Tibial artery (tissue), 4 donors: ENCODE data around the gene UBL5.

Experiments
- DNase-seq, 2 donors: peaks; one replicate each; pipeline ENCODE4 v3.0.0-alpha.2; 2019
- H3K27ac ChIP-seq, 2 donors: fragments of 200-600 bp; sonication (generic) in 1 of 2; 1 replicate in 1 of 2; 2 replicates in 1 of 2; pipeline ENCODE4 v1.5.1; 2018 to 2019; ENCODE audit warnings: mild to moderate bottlenecking in 1 of 2
- H3K27me3 ChIP-seq, 2 donors: fragments of 200-600 bp; sonication (generic) in 1 of 2; one replicate each; pipeline versions ENCODE4 v1.5.1 to v1.6.0; 2016 to 2019
- H3K36me3 ChIP-seq, 3 donors: fragments of 200-600 bp; sonication (generic) in 2 of 3; one replicate each; pipeline ENCODE4 v1.5.1; 2016 to 2019; ENCODE audit warnings: mild to moderate bottlenecking in 2 of 3
- H3K4me1 ChIP-seq, 4 donors: fragments of 200-600 bp; sonication (generic) in 2 of 4; 1 replicate in 3 of 4; 2 replicates in 1 of 4; pipeline ENCODE4 v1.5.1; 2016 to 2019
- H3K4me3 ChIP-seq, 2 donors: fragments of 200-600 bp; sonication (generic) in 1 of 2; 1 replicate in 1 of 2; 2 replicates in 1 of 2; pipeline ENCODE4 v1.5.1; 2018 to 2019; ENCODE audit warnings: mild to moderate bottlenecking in 2 of 2
- H3K9me3 ChIP-seq, 3 donors: fragments of 200-600 bp; sonication (generic) in 1 of 3; one replicate each; pipeline ENCODE4 v1.5.1; 2016 to 2019
- CTCF ChIP-seq, 2 experiments: fragments of 200-600 bp in 1 of 2; fragments of 450-650 bp in 1 of 2; IDR thresholded peaks; one replicate each; pipeline ENCODE4 v1.5.1; 2017 to 2019; ENCODE audit warnings: antibody characterized with exemption in 2 of 2, mild to moderate bottlenecking in 1 of 2, moderate library complexity in 1 of 2
- intact Hi-C: fragments of 100-400 bp; cut with DNase I; formaldehyde crosslinking; loops from one replicate; pipeline ENCODE4 v1.15.0; 2023; ENCODE audit warnings: low total_unique reads

UBL5 gene

GRCh38 chr19:9860407-9860806 is 32.7 kb downstream of the UBL5 start:
- intact Hi-C loops, result no loop called here
- H3K36me3 ChIP-seq, result peaks cover 0 to 8% (median 0%) of the 10 kb centered on the region in 3 donors

GRCh38 chr19:9861503-9861902 is 33.8 kb downstream of the UBL5 start:
- no peak for DNase-seq
- H3K9me3 ChIP-seq, result no peaks in the 10 kb centered on the region
- no peak overlapping the region for H3K27ac ChIP-seq
- H3K4me1 ChIP-seq, result no peaks in the 10 kb centered on the region
- intact Hi-C loops, result no loop called here
- peaks cover 0 to 8% (median 0%) of the 10 kb centered on the region in 3 donors for H3K36me3 ChIP-seq
- no peaks in the 10 kb centered on the region for H3K27me3 ChIP-seq
- TF ChIP-seq CTCF (IDR thresholded peaks at IDR 0.05), result no peak
- no peak overlapping the region for H3K4me3 ChIP-seq

More at GRCh38 chr19:9860407-9860806, 32.7 kb downstream of the UBL5 start:
- no peak overlapping the region for H3K27ac ChIP-seq
- TF ChIP-seq CTCF (IDR thresholded peaks at IDR 0.05), result no peak
- no peak for DNase-seq
- no peaks in the 10 kb centered on the region for H3K27me3 ChIP-seq
- H3K4me3 ChIP-seq, result no peak overlapping the region
- no peaks in the 10 kb centered on the region for H3K9me3 ChIP-seq
- H3K4me1 ChIP-seq, result no peaks in the 10 kb centered on the region

- intact Hi-C loops, result no loop called here
- Histone ChIP-seq H3K4me1 (no peaks in the 10 kb centered on the region), H3K27ac (no peak overlapping the region), H3K27me3 (no peaks in the 10 kb centered on the region), H3K9me3 (no peaks in the 10 kb centered on the region), H3K4me3 (no peak overlapping the region), H3K36me3 (no peaks in the 10 kb centered on the region)
- TF ChIP-seq CTCF (IDR thresholded peaks at IDR 0.05), result no peak
- no peak for DNase-seq
Measured at GRCh38 chr19:9862938-9863337, 35.2 kb downstream of the UBL5 start.

GRCh38 chr19:9863759-9864158 is 36.0 kb downstream of the UBL5 start:
- Histone ChIP-seq H3K27ac (no peak overlapping the region), H3K9me3 (no peaks in the 10 kb centered on the region), H3K27me3 (no peaks in the 10 kb centered on the region), H3K4me3 (no peak overlapping the region), H3K36me3 (no peaks in the 10 kb centered on the region), H3K4me1 (no peaks in the 10 kb centered on the region)
- no peak for TF ChIP-seq CTCF (IDR thresholded peaks at IDR 0.05)
- no peak for DNase-seq
- intact Hi-C loops, result no loop called here

GRCh38 chr19:9865732-9866501 is 38.2 kb downstream of the UBL5 start:
- no peak for DNase-seq
- Histone ChIP-seq H3K4me1 (no peaks in the 10 kb centered on the region), H3K36me3 (no peaks in the 10 kb centered on the region), H3K27ac (no peak overlapping the region), H3K9me3 (no peaks in the 10 kb centered on the region), H3K4me3 (no peak overlapping the region), H3K27me3 (no peaks in the 10 kb centered on the region)
- no peak for TF ChIP-seq CTCF (IDR thresholded peaks at IDR 0.05)
- intact Hi-C loops, result no loop called here
